ENCODE data around the gene ABHD16B. TPM values are rescaled to one million over a fixed set of nuclear protein-coding genes. Genes with fewer than 3 reads are reported as not detected.

ABHD16B gene
- total RNA-seq, 1 donor from 2014 or later = not detected

- DNase-seq (ENCODE audit: low read depth) = no peak
- H3K4me3 ChIP-seq (ENCODE audit: low read depth, low read length) = peak overlapping the region; percentile 63
- no peak for TF ChIP-seq CTCF (IDR thresholded peaks at IDR 0.05; ENCODE audit: insufficient read depth, low read length, poor library complexity, severe bottlenecking)
- no peaks in the 10 kb centered on the region for H3K27me3 ChIP-seq (ENCODE audit: control insufficient read depth, insufficient read depth, low read length)
- peaks cover 2% of the 10 kb centered on the region for H3K36me3 ChIP-seq (ENCODE audit: control insufficient read depth, insufficient read depth, low read length)
Observed at GRCh38 chr20:63896264-63897105, 35.2 kb downstream of the ABHD16B start.

- DNase-seq (ENCODE audit: low read depth) = no peak
- H3K36me3 ChIP-seq (ENCODE audit: control insufficient read depth, insufficient read depth, low read length) = no peaks in the 10 kb centered on the region
- H3K4me3 ChIP-seq (ENCODE audit: low read depth, low read length) = no peak overlapping the region
- no peaks in the 10 kb centered on the region for H3K27me3 ChIP-seq (ENCODE audit: control insufficient read depth, insufficient read depth, low read length)
- no peak for TF ChIP-seq CTCF (IDR thresholded peaks at IDR 0.05; ENCODE audit: insufficient read depth, low read length, poor library complexity, severe bottlenecking)
Observed at GRCh38 chr20:63897978-63898561, 36.8 kb downstream of the ABHD16B start.

GRCh38 chr20:63898882-63899558 lies 37.7 kb downstream of the ABHD16B start:
- H3K36me3 ChIP-seq (ENCODE audit: control insufficient read depth, insufficient read depth, low read length) = no peaks in the 10 kb centered on the region

GRCh38 chr20:63900413-63900812 lies 39.1 kb downstream of the ABHD16B start:
- no peaks in the 10 kb centered on the region for H3K27me3 ChIP-seq (ENCODE audit: control insufficient read depth, insufficient read depth, low read length)
- no peak for TF ChIP-seq CTCF (IDR thresholded peaks at IDR 0.05; ENCODE audit: insufficient read depth, low read length, poor library complexity, severe bottlenecking)
- no peak for DNase-seq (ENCODE audit: low read depth)
- no peak overlapping the region for H3K4me3 ChIP-seq (ENCODE audit: low read depth, low read length)
- H3K36me3 ChIP-seq (ENCODE audit: control insufficient read depth, insufficient read depth, low read length) = no peaks in the 10 kb centered on the region

More at GRCh38 chr20:63898882-63899558, 37.7 kb downstream of the ABHD16B start:
- TF ChIP-seq CTCF (IDR thresholded peaks at IDR 0.05; ENCODE audit: insufficient read depth, low read length, poor library complexity, severe bottlenecking) = no peak
- Histone ChIP-seq H3K4me3 (ENCODE audit: low read depth, low read length) (no peak overlapping the region), H3K27me3 (ENCODE audit: control insufficient read depth, insufficient read depth, low read length) (no peaks in the 10 kb centered on the region)
- DNase-seq (ENCODE audit: low read depth) = no peak

- no peak for DNase-seq (ENCODE audit: low read depth)
- H3K36me3 ChIP-seq (ENCODE audit: control insufficient read depth, insufficient read depth, low read length) = no peaks in the 10 kb centered on the region
- no peaks in the 10 kb centered on the region for H3K27me3 ChIP-seq (ENCODE audit: control insufficient read depth, insufficient read depth, low read length)
- TF ChIP-seq CTCF (IDR thresholded peaks at IDR 0.05; ENCODE audit: insufficient read depth, low read length, poor library complexity, severe bottlenecking) = no peak
- H3K4me3 ChIP-seq (ENCODE audit: low read depth, low read length) = no peak overlapping the region
Observed at GRCh38 chr20:63903796-63904561, 42.7 kb downstream of the ABHD16B start.
